NCI-H526 treated with DMSO at 0.1 percent for 48 hours (cell line): ENCODE measurements around the gene FGF11.
"Not testable (repeated sequence)": the region's sequence is repeated elsewhere in the genome, so short reads cannot be mapped to it uniquely, and the experiment has no call there.

ENCODE experiments used
- DNase-seq: peaks from one replicate; lab custom pipeline; 2025; lab: John Stamatoyannopoulos, UW

Gene FGF11

DNA sequence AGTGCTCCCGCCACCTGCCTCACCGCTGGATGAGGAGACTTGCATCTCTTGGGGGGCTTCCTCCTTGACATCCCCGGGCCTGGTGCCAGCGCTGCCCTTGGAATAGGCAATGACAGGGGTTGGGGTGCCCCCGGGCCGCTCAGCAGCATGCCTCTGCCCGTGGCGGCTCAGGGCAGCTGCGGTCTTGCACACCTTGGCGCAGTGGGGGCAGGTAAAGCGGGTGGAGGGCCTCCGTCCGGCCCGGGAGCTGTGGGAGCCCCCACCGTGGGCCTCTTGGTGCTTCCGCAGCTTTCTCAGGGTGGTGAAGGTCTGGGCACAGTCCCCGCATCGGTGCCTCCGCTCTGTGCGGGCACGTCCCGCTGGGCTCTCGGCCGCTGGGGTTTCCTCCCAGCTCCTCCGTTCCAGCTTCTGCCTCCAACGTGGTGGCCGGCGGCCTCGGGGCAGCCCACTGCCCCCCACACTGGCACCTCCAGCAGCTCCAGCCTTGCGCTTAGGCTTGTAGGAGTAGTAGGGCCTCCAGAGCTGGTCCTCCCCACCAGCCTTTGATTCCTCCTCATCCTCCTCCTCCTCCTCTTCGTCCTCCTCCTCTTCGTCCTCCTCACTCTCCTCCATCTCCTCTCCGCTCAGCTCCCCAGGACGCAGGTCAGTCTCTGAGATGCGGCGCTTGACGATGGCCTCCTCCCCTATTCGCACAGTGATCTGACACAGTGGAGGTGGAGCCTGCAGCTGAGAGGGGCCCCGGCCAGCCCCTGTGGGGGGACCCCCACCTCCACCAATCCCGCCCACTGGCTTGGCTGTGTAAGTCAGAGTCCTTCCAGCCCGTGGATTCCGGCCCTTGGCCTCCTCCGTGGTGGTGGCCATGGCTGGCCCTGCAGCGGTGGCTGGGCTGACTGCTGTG is 23.4 kb downstream of the FGF11 start:
- DNase-seq: no peak

DNA sequence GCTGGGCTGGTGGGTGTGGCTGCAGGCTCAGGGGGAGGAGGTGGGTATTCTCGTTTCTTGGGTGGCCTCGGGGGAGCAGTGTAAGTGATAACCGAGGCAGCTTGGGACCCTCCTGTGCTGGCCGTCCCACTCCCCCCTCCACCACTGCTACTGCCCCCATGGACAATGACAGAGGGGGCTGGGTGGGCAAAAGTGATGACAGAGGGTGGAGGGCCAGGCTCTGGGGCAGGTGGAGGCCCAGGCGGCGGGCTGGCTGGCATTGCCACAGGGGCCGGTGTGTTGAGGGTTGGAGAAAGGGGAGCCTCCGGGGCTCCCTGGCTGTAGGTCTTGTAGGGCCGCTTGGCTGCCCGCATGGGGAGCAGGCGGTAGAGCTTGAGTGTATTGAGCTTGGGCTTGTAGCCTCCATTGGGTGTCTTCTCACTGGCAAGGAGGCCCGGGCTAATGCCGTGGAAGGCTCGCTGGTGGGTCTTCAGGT is 24.1 kb downstream of the FGF11 start:
- DNase-seq: no peak

DNA sequence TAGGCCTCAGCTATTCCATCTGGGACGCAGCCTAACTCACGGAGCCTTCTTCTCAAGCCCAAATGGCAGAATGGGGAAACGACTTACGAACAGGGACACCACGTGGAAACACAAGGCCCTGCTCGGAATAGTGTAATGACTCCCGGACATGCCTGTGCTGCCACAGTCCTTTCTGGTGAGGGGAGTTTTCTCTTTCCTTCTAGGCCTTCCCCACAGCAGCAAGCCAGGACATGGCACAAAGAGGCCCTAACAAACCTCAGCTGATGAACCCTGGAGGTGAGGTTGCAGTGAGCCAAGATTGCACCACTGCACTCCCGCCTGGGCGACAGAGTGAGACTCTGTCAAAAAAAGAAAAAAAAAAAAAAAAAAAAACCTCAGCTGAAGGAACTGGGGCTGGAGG is 24.8 kb downstream of the FGF11 start:
- DNase-seq: no peak

- DNase-seq: no peak
Measured at GRCh38 chr17:7465597-7466275, 26.4 kb downstream of the FGF11 start.

DNA sequence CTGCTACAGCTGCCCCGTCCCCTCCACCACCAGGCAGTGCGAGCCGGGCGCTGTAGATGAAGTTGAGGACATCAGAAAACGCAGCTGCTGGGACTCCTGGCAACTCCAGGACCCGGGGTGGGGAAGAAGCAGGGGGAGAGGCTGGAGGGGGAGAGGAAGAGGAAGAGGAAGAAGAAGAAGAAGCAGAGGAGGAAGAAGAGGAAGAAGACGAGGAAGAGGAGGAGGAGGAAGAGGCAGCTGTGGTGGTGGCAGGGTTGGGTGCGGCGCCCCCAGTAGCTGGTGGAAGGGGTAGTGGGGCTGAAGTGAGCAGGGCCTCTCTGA is 27.0 kb downstream of the FGF11 start:
- no peak for DNase-seq

- DNase-seq: no peak
Measured at GRCh38 chr17:7466639-7467341, 27.5 kb downstream of the FGF11 start.

DNA sequence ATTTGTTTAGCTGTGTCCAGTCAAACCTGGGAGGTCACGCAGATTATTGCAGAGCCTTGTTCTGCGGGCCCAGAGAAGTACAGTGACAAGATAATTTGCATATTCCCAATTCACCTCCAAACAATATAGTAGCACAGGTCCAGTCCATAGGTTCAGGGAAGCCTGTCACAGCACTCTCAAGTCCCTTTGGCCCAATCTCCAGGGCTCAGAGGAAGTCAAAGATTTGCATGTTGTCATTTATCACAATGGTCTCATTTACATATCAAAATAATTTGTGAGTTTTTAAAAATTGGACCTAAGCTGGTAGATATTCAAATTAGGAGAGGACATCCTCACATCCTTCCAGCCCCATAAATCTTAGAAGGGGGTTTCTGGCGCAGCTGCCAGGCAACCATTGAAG is 28.2 kb downstream of the FGF11 start:
- DNase-seq: peak; percentile 9

DNA sequence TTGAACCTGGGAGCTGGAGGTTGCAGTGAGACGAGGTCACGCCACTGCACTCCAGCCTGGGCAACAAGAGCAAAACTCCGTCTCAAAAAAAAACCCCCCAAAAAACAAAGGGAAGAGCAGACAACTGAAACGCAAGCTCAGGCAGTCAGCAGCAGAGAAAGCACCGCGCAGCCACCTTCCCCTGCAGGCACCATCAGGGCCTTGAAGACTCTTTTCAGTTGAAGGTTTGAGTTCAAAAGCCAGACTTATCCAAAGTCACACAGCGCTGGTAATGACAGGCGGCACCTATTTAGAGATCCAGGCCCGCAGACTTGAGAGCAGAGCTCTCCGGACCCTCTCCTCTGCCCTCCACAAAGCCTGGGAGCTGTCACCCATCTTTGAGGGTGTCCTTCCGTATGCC is 29.0 kb downstream of the FGF11 start:
- DNase-seq: no peak

GRCh38 chr17:7468804-7469389 is 29.6 kb downstream of the FGF11 start:
- DNase-seq: no peak

GRCh38 chr17:7469843-7470242 is 30.5 kb downstream of the FGF11 start:
- DNase-seq: not testable (repeated sequence)

DNA sequence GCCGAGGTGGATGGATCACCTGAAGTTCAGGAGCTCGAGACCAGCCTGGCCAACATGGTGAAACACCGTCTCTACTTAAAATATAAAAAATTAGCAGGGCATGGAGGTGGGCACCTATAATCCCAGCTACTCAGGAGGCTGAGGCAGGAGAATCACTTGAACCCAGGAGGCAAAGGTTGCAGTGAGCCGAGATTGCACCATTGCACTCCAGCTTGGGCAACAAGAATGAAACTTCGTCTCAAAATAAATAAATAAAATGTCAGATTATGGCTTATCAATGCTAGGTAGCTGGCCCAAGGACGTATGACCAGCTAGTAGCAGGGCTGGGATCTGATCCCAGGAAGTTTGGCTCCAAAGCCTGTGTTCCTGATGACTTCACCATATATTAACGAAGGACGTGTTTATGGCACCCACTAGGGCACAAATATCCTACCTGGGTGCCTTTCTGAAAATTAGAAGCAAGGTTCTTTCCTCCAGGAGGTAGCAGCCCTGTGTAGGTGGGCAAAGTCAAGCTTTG is 31.2 kb downstream of the FGF11 start:
- DNase-seq: not testable (repeated sequence)

DNA sequence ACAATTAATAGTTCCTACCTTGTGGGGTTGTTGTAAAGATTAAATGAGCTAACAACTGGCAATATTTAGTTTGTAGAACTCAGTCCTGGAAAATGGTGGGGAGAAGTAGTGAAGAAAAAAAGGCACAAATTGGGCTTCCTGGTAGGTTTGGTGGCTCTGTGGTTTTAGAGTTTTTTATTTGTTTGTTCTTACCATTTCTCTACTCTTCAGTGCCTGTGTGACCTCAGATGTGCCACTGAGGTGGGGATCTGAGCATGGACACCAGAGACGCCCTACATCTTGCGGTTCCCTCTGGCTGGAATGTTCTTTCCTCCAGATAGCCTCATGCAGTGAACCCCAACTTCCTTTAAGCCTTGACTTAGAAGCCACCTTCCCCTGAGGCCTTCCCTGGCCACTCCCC is 32.4 kb downstream of the FGF11 start:
- DNase-seq: no peak

DNA sequence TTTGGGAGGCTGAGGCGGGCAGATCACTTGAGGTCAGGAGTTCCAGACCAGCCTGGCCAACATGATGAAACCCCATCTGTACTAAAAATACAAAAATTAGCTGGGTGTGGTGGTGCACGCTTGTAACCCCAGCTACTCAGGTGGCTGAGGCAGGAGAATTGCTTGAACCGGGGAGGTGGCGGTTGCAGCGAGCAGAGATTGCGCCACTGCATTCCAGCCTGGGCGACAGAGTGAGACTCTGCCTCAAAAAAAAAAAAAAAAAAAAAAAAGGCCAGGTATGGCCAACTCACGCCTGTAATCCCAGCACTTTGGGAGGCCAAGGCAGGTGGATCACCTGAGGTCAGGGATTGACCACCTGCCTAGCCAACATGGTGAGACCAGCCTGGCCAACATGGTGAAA is 35.5 kb downstream of the FGF11 start:
- DNase-seq: not testable (repeated sequence)

DNA sequence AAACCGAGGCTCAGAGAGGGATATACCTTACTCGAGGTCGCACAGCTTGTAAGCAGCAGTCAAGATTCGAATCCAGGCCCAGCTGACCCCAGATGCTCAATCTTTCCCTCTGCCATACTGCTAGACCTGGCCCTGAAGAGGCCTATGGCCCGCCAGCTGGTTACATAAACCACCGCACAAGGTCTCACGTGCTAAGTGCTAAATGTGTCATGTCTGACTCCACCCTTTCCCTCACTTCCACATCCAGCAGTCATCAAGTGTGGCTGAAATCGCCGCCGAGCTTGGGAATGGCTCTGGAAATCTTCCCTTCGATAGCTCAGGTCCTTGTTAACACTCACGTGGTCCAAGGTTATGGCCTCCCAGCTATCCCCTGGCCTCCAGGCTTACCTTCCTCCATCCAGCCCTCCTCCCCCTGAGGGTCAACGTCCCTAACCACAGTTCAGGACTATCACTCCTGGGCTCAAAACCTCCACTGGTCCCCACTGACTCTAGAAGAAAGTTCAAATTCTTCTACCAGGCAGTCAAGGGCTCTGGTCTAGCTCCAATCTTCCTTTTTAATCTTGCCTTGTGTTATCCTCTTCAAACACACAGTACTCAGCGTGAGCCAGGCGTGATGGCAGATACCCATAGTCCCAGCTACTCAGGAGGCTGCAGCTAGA is 36.6 kb downstream of the FGF11 start:
- DNase-seq: no peak

DNA sequence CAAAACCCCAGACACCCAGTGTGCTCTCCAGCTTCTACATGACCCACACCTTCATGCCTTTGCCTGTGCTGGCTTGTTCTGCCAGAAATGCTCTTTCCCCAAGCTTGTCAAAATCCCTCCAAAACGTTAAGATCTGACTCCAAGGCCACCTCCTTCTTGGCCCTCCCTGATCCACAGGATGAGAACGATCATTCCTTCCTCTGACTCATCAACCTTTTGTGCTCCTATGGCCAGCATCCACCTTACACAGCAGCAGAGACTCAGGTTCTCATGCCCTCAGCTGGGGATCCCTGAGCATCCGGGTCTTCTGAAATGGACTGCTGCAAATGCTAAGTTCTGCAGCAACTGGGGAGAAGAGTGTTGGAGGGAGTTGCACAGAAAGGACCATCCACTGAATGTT is 37.2 kb downstream of the FGF11 start:
- DNase-seq: no peak

DNA sequence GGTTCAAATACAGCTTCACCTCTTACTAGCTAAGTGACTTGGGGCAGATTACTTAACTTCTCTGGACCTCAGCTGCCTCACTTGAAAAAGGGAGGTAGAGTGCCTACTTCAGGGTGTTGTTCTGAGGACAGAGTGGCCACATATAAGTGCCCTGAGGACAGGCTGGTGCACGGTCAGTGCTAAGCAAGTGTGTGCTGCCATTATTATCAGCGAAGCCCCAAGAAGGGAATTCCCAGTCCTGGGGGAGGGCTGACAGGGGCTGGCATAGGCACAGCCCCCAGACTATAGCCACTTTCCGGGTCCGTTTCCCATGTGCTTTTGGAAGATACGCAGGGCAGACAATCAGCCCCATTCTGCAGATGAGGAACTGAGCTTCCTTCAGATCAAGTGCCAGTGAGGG is 37.6 kb downstream of the FGF11 start:
- no peak for DNase-seq

DNA sequence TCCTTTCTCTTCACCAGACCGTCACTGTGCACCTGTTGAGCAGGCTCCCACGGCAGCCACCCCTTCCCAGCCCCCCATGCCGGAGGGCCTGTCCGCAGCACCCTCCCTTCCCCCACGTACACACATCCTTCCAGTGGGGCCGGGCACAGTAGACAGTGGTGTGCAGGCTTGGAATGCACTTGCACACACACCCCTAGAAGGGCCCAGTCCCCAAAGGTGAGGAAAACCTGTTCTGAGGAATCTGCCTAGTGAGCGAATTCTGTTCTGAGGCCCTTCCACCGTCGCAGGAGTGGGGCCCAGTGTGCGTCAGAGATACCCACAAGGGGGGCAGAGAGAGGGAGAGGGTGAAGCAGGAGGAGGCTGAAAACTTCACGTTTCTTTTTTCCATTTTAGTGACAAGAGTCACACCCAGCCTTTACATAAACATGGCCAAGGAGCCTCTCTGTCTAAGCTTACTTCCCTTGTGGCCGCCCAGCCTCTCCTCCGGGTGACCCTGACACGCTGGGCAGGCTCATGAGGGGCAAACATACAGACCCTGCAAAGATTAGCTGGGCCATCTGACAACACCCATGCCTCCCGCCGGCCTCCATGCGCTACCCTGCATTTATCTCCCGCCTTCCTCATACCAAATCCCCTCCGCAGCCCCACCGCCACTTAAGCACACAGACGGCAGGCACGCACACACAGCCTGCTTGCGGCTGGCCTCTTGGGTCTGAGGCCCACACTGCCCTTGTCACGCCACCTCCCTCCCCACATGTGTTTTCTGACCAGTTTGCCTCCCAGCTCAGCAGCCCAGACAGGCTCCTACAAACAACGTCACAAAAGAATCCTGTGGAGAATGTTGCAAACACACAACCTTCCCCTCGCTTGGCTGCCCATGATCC is 38.3 kb downstream of the FGF11 start:
- no peak for DNase-seq

GRCh38 chr17:7478276-7479212 is 39.2 kb downstream of the FGF11 start:
- peak; percentile 2 for DNase-seq
